HS-5 (cell line): Measurements from ENCODE around the gene PSMD2.

ENCODE experiments used
- DNase-seq: peaks from one replicate; pipeline ENCODE4 v3.0.0-alpha.2; 2012; ENCODE audit warnings: low read depth

The PSMD2 gene

GRCh38 chr3:184317201-184317600 lies 18.2 kb downstream of the PSMD2 start:
- DNase-seq = no peak

GRCh38 chr3:184320104-184320445 lies 21.0 kb downstream of the PSMD2 start:
- DNase-seq = peak; percentile 92

- no peak for DNase-seq
Measured at GRCh38 chr3:184321666-184322065, 22.6 kb downstream of the PSMD2 start.

DNA sequence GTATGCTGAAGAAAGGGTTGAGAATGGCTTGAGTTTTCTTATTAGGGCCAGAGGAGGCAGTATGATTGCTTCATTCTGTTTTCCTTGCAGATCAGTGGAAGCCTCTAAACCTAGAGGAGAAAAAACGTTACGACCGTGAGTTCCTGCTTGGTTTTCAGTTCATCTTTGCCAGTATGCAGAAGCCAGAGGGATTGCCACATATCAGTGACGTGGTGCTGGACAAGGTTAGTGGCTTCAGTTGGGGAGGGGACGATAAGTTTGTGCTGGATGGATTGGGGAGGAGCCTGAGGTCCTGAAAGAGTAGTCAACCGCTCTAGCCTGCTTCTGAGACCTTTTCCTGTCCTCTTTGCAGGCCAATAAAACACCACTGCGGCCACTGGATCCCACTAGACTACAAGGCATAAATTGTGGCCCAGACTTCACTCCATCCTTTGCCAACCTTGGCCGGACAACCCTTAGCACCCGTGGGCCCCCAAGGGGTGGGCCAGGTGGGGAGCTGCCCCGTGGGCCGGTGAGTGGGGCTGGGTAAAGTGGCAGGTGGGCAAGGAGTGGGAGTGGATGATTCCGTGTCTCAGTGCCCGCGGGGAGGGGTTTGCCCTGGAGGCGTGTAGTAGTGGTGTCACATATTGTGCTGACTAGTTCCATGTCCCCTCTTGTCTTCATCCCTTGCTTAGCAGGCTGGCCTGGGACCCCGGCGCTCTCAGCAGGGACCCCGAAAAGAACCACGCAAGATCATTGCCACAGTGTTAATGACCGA lies 23.9 kb downstream of the PSMD2 start:
- no peak for DNase-seq

DNA sequence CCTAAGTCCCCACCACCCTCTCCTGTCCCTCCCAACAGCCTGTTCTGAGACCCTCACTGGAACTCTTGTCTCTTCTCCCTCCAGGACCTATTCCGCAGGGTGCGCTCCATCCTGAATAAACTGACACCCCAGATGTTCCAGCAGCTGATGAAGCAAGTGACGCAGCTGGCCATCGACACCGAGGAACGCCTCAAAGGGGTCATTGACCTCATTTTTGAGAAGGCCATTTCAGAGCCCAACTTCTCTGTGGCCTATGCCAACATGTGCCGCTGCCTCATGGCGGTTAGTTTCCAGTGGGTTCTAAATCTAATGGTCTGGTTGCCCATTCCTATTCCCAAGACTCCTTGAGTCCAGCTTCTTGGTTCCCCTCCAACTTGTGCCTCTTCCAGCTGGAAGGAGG lies 24.7 kb downstream of the PSMD2 start:
- DNase-seq = no peak

DNA sequence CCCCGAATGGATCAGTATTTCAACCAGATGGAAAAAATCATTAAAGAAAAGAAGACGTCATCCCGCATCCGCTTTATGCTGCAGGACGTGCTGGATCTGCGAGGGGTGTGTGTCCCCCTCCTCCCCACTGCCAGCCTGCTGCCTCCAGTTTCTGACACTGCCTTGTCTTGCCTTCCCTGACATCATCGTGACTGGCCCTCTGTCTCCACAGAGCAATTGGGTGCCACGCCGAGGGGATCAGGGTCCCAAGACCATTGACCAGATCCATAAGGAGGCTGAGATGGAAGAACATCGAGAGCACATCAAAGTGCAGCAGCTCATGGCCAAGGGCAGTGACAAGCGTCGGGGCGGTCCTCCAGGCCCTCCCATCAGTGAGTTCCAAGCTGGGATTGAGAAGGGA lies 26.2 kb downstream of the PSMD2 start:
- no peak for DNase-seq

GRCh38 chr3:184325715-184326369 lies 26.8 kb downstream of the PSMD2 start:
- no peak for DNase-seq

- DNase-seq = no peak
Measured at GRCh38 chr3:184327171-184327570, 28.1 kb downstream of the PSMD2 start.

- no peak for DNase-seq
Measured at GRCh38 chr3:184328516-184328915, 29.5 kb downstream of the PSMD2 start.

DNA sequence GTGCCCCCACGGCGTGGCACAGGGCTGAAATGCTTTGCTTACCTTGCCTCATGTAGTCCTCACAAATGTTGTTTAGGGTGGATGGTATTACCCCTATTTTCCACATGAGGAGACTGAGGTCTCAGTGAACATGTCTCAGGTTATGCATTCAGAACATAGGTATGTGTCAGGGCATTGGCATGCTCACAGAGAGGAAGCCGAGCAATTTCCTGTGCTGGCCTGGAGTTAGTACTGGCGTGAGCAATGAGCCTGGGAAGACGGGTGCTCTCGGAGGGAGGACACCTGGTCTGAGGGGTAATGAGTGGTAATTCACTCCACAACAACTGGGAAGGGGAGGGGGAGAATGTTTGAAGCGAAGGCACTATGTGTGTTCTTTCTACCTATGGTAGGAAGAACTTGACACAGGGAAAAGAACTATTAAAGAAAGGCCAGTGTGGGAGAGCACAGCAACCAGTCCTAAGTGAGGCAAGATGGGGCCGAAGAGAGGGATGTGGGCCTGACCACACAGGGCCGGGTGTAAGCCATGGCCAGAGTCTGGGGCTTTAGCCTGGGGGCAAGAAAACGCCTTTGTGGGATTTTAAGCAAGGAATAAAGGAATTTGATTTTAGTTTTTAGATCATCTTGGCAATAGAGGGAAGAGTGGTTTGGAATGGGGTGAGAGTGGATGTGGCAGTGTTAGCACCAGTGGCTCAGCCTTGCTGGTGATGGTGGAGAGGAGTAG lies 33.5 kb downstream of the PSMD2 start:
- peak; percentile 88 for DNase-seq

DNA sequence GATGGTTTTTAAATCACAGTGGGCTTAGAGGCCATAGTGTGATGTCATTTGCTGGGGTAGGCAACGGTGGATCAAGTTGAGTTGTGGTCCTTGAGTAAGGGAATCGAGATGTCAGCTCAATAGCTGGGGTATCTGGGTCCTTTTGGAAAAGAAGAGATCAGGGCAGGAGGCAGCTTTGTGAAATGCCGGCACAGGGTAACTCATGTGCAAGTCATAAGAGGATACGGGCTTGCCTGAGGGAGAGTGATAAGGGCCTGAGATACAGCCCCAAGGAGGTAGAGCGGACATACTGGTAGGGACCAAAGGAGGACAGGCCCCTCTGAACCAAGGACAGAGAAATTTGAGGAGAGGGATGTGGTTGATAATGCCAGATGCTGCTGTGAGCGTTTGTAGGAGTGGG lies 34.1 kb downstream of the PSMD2 start:
- no peak for DNase-seq

- no peak for DNase-seq
Measured at GRCh38 chr3:184333700-184334099, 34.7 kb downstream of the PSMD2 start.

- peak; percentile 72 for DNase-seq
Measured at GRCh38 chr3:184334470-184335158, 35.6 kb downstream of the PSMD2 start.

GRCh38 chr3:184335291-184335660 lies 36.2 kb downstream of the PSMD2 start:
- no peak for DNase-seq

- no peak for DNase-seq
Measured at GRCh38 chr3:184335661-184336546, 36.9 kb downstream of the PSMD2 start.

- DNase-seq = no peak
Measured at GRCh38 chr3:184336547-184337398, 37.7 kb downstream of the PSMD2 start.

DNA sequence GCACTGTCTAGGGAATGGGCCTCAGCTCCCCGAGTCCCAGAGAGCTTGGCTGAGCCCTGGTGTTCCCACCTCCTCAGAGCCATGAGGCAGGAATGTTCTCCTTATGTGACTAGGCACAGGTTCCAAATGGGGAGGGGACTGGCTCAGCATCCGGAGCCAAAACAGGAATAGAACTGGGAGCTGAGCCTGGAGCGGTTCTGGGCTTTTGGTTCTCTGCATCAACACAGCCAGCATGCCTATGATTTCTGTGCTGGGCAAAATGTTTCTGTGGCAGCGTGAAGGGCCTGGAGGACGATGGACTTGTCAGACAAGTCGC lies 38.3 kb downstream of the PSMD2 start, which contains the start of gene FAM131A:
FAM131A (plus strand) TSS at position 202 of the 316 bp plus-strand sequence; CDS start at position 233, 31 bp downstream.
- no peak for DNase-seq

DNA sequence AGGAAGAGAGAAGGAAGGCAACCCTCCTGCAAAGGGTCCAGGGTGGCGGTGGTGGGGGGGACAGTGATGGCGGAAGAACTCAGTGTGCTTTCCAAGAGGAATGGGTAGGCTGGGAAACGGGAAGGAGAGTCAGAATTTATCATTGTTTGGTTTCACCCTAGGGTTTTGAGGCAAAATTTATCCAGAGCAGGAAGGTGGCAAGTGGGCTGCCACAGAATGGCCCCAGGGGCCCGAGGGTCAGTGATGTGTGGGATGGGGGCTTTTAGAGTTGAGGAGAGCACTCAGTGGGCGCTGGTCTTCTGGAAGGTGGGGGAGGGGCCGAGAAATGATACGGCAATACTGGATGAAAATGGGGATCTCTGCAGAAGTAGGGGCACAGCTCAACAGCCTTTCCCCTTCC lies 38.9 kb downstream of the PSMD2 start:
- DNase-seq = no peak

GRCh38 chr3:184338511-184338945 lies 39.5 kb downstream of the PSMD2 start:
- no peak for DNase-seq

DNA sequence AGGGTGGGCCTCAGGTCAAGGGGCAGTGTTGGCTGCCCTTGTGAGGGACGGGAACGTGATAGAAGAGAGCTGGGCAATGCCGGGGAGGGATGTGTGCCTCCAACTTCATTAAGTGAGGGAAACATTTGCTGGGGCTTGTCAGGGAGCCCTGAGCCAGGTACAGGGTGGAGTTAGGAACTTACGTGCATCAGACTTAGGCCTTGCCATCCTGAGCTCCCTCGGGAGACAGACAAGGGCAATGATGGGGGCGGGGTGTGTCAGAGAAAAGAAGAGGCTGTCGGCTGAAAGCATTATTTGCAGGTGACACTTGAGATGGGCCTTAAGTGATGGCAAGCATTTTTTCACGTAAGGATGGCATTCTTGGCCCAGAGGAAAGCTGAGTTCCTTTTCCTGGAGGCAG lies 40.0 kb downstream of the PSMD2 start:
- no peak for DNase-seq
